Gastroesophageal sphincter (tissue), 3 donors: Measurements from ENCODE around the gene NAA25.

ENCODE experiments used
- POLR2A ChIP-seq, 2 donors: fragments of 450-650 bp; IDR thresholded peaks; one replicate each; pipeline ENCODE4 v1.6.1; 2017; ENCODE audit warnings: antibody characterized with exemption in 2 of 2, mild to moderate bottlenecking in 2 of 2, moderate library complexity in 1 of 2
- POLR2AphosphoS5 ChIP-seq: sonication (generic); formaldehyde crosslinking; IDR thresholded peaks from one replicate; pipeline ENCODE4 v1.6.1; 2017; ENCODE audit warnings: antibody characterized with exemption
- TF ChIP-seq, protein P1 (sequence below), 4 experiments: fragments of 200-600 bp in 2 of 4; fragments of 450-650 bp in 2 of 4; sonication (generic) in 1 of 4; IDR thresholded peaks; one replicate each; pipeline ENCODE4 v1.5.1; 2017 to 2019; ENCODE audit warnings: antibody characterized with exemption in 4 of 4, mild to moderate bottlenecking in 2 of 4, moderate library complexity in 2 of 4

DNA sequence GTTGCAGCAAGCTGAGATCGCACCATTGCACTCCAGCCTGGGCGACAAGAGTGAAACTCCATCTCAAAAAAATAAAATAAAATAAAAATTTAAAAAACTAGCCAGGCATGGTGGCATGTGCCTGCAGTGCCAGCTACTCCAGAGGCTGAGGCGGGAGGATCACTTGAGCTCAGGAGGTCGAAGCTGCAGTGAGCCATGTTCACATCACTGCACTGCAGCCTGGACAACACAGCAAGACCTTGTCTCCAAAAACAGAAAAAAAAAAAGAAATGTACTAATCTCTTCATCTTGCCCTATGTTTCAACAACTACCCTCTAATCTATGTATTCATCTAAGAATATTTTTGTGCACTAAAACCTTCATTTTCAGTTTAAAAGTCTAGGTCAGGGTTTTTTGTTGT is 6.5 kb downstream of the NAA25 start:
- TF ChIP-seq, protein P1, sequence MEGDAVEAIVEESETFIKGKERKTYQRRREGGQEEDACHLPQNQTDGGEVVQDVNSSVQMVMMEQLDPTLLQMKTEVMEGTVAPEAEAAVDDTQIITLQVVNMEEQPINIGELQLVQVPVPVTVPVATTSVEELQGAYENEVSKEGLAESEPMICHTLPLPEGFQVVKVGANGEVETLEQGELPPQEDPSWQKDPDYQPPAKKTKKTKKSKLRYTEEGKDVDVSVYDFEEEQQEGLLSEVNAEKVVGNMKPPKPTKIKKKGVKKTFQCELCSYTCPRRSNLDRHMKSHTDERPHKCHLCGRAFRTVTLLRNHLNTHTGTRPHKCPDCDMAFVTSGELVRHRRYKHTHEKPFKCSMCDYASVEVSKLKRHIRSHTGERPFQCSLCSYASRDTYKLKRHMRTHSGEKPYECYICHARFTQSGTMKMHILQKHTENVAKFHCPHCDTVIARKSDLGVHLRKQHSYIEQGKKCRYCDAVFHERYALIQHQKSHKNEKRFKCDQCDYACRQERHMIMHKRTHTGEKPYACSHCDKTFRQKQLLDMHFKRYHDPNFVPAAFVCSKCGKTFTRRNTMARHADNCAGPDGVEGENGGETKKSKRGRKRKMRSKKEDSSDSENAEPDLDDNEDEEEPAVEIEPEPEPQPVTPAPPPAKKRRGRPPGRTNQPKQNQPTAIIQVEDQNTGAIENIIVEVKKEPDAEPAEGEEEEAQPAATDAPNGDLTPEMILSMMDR (IDR thresholded peaks at IDR 0.05), result no peak
- TF ChIP-seq POLR2A (IDR thresholded peaks at IDR 0.05), result no peak
- TF ChIP-seq POLR2AphosphoS5, result no peak
